GM19023 (cell line): Measurements from ENCODE around the gene PTGDR2.

Experiments
- ATAC-seq: cut with Tn5 transposase; IDR thresholded peaks from one replicate; pipeline ENCODE4 v1.9.1; 2021; ENCODE audit warnings: mild to moderate bottlenecking, moderate library complexity; ENCODE audit not compliant: unreplicated experiment

PTGDR2 gene

GRCh38 chr11:60858731-60859464 lies 3.1 kb upstream of the PTGDR2 start:
- ATAC-seq = no peak

- ATAC-seq = no peak
Observed at GRCh38 chr11:60858236-60858635, 2.5 kb upstream of the PTGDR2 start.

GRCh38 chr11:60857378-60858232 lies 1.9 kb upstream of the PTGDR2 start:
- no peak for ATAC-seq

- ATAC-seq = no peak
Observed at GRCh38 chr11:60854847-60855725, 664 bp downstream of the PTGDR2 start.

- no peak for ATAC-seq
Observed at GRCh38 chr11:60854140-60854846, 1.5 kb downstream of the PTGDR2 start.

- ATAC-seq = no peak
Observed at GRCh38 chr11:60852982-60853950, 2.5 kb downstream of the PTGDR2 start.

GRCh38 chr11:60852117-60852981 lies 3.4 kb downstream of the PTGDR2 start:
- no peak for ATAC-seq

GRCh38 chr11:60851327-60852104 lies 4.2 kb downstream of the PTGDR2 start:
- ATAC-seq = no peak

GRCh38 chr11:60849641-60850520 lies 5.9 kb downstream of the PTGDR2 start:
- no peak for ATAC-seq

- no peak for ATAC-seq
Observed at GRCh38 chr11:60848714-60849151, 7.0 kb downstream of the PTGDR2 start.

- ATAC-seq = no peak
Observed at GRCh38 chr11:60847896-60848295, 7.9 kb downstream of the PTGDR2 start.

- no peak for ATAC-seq
Observed at GRCh38 chr11:60847281-60847680, 8.5 kb downstream of the PTGDR2 start.

GRCh38 chr11:60845338-60845737 lies 10.4 kb downstream of the PTGDR2 start:
- no peak for ATAC-seq

- no peak for ATAC-seq
Observed at GRCh38 chr11:60844870-60845221, 10.9 kb downstream of the PTGDR2 start.

GRCh38 chr11:60844045-60844869 lies 11.5 kb downstream of the PTGDR2 start:
- ATAC-seq = no peak
